Fibroblast of pulmonary artery (primary cell): Measurements from ENCODE around the gene TMEM87A.
"Not testable (repeated sequence)": the region's sequence is repeated elsewhere in the genome, so short reads cannot be mapped to it uniquely, and the experiment has no call there.

Experiments used
- DNase-seq: peaks from one replicate; pipeline ENCODE4 v3.0.0-alpha.2; 2010; ENCODE audit warnings: low read depth
- H3K4me3 ChIP-seq: replicated peaks from 2 replicates; pipeline ENCODE4 v1.5.1; 2011; ENCODE audit warnings: low read depth, mild to moderate bottlenecking, control low read depth, low read length, moderate library complexity
- TF ChIP-seq, protein P1 (sequence below): IDR thresholded peaks from 2 replicates; pipeline ENCODE4 v1.5.1; 2011; ENCODE audit warnings: mild to moderate bottlenecking, control low read depth, low read length, inconsistent platforms; ENCODE audit errors: missing control alignments

TMEM87A gene

DNA sequence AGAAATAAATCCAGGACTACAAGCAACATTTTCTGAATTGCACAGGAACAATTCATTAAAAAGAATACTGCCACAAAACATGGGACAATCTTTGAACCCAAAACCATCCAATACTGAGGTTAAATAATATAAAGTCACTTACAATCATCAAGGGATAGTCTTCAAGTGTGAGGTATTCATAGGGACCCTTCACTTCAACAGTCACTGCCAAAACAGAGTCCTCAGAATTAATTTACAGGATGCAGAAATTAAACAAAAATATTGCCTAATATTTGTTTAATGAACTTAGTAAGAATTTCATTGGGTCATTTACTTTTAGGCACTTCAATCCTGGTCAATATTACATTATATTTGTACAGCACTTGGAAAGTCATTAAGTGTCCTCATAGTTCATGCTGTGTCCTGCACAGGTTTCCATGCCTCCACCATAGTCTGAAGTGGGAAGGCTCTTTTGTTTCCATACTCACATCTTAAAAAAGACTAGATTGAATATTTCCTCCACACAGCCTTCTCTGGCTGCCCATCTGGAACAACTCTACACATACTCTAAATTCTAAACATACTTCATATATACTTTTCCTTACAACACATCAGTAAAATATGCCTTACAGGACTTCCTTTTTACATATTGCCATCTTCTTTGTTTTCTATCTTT lies 33.6 kb downstream of the TMEM87A start:
- DNase-seq = peak; percentile 7
- TF ChIP-seq, protein P1, sequence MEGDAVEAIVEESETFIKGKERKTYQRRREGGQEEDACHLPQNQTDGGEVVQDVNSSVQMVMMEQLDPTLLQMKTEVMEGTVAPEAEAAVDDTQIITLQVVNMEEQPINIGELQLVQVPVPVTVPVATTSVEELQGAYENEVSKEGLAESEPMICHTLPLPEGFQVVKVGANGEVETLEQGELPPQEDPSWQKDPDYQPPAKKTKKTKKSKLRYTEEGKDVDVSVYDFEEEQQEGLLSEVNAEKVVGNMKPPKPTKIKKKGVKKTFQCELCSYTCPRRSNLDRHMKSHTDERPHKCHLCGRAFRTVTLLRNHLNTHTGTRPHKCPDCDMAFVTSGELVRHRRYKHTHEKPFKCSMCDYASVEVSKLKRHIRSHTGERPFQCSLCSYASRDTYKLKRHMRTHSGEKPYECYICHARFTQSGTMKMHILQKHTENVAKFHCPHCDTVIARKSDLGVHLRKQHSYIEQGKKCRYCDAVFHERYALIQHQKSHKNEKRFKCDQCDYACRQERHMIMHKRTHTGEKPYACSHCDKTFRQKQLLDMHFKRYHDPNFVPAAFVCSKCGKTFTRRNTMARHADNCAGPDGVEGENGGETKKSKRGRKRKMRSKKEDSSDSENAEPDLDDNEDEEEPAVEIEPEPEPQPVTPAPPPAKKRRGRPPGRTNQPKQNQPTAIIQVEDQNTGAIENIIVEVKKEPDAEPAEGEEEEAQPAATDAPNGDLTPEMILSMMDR = no peak
- H3K4me3 ChIP-seq = no peak overlapping the region

DNA sequence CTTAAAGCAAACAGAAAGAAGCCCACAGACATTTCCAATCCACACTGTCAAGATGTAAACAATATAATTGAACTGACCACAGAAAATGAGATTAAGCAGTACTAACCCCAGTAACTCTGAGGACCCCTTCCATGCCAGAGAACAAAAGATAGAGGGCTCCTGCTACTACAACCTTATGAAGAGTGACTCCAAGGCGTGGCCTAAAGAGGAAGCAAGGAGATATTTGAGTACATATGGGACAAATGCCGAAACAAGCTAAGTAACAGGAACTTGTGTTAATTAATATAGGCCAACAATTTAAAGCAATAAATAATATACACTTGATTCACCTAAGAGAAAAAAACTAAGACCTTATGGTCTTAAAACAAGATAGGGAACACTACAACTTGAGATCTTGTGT lies 40.1 kb downstream of the TMEM87A start:
- TF ChIP-seq, protein P1 = no peak

DNA sequence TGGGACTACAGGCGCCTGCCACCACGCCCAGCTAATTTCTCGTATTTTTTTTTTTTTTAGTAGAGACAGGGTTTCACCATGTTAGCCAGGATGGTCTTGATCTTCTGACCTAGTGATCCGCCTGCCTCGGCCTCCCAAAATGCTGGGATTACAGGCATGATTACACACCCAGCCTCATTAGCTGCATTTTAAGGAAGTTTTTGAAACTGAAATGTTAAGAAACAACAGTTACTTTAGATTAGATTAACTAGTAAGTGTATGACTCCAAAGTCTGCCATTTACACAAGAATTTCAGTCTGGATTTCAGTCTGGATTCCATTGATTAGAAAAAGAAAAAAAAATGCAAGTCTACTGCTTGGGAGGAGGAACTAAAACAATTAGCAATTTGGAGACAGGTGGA lies 40.6 kb downstream of the TMEM87A start:
- no peak for DNase-seq

More for the DNA sequence above, 40.1 kb downstream of the TMEM87A start:
- DNase-seq = no peak
- no peak overlapping the region for H3K4me3 ChIP-seq

DNA sequence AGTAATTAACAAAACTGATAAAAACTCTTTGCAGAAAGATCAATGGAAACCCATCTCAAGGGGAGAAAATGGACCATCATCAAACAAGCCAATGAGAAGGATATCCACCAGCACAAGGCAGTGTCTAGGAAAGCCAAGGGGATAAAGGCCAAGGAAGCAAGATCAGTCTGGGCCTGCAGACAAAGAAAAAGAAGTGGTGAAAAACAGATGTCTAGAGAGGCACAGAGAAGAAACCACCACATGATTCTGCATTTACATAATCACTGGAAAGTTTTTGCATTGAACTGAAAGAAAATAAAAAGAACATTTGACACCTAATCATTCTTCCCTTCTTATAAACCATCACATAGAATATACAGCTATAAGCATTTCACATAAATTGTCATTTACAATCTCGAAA lies 42.1 kb downstream of the TMEM87A start:
- H3K4me3 ChIP-seq = no peak overlapping the region
- no peak for DNase-seq
- TF ChIP-seq, protein P1 = no peak

More for the DNA sequence above, 40.6 kb downstream of the TMEM87A start:
- H3K4me3 ChIP-seq = no peak overlapping the region
- TF ChIP-seq, protein P1 = no peak

DNA sequence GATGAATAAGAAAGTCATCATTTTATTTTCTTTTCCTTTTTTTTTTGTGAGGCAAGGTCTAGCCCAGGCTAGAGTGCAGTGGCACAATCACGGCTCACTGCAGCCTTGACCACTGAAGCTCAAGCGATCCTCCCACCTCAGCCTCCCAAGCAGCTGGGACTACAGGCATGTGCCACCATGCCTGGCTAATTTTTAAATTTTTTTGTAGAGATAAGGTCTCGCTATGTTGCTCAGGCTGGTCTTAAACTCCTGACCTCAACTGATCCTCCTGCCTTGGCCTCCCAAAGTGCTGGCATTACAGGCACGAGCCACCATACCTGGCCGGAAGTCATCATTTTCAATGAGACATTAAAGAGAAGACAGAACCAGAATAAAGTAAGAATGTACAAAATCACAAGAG lies 44.3 kb downstream of the TMEM87A start:
- H3K4me3 ChIP-seq, DNase-seq: not testable (repeated sequence)

DNA sequence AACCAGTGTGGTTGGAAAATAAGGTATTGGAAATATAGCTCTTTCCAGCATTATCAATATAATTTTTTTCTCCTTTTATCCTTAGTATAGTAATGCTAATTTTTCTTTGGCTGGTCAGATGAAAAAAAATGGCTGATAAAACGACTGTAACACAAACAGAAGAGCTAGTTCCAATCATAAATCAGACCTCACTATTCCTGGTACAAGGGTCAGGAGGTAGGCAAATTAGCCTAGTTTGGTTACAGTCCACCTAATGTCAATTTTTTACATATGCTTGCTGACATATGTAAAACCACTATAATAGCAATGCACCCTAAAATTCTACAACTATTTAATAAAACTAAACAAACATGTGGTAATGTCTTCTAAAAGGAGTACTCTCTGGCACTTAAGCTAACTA lies 45.2 kb downstream of the TMEM87A start:
- DNase-seq = no peak
- no peak overlapping the region for H3K4me3 ChIP-seq
- TF ChIP-seq, protein P1 = no peak

DNA sequence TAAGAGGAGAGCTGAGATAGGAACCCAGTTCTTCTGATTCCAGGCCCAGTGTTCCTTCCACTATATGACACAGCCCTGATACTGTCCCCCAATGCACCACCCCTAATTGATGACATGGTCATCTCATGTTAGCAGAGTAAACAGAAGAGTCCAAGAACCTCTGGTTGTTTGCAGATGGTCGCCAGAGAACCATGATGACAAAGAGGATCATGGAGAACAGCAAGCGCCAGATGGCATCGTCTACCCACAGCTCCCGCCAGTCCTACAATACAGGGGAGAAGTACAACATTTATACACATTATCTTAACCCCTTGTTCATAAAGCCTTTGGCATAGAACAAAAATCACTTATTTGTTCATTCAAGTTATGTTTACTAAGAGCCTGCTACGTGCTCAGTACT lies 46.6 kb downstream of the TMEM87A start:
- no peak overlapping the region for H3K4me3 ChIP-seq
- no peak for DNase-seq
- TF ChIP-seq, protein P1 = no peak
